IMR-90 (cell line): ENCODE data around the gene INSR. TPM values are rescaled to one million over a fixed set of nuclear protein-coding genes. Genes with fewer than 3 reads are reported as not detected.

Experiments
- ATAC-seq: fragments of 200-7000 bp; cut with Tn5 transposase; 2 replicates; pipeline ENCODE4 v1.9.1; 2020; ENCODE audit warnings: low read depth, mild to moderate bottlenecking, moderate library complexity
- BruUV-seq: library from RNA; stranded (reverse); fragments of 400-500 nt; replicated peaks from 2 replicates; lab custom pipeline; 2021; lab: Mats Ljungman, UMichigan
- CTCF ChIA-PET: fragments of 300-600 bp; formaldehyde crosslinking; extraction: SDS; loops from one replicate; lab custom pipeline; 2021; ENCODE audit warnings: antibody characterized with exemption; lab: Yijun Ruan, JAX
- POLR2A ChIA-PET: fragments of 300-600 bp; sonication (Branson Sonifier 250); formaldehyde crosslinking; loops from one replicate; lab custom pipeline; 2022; ENCODE audit warnings: antibody characterized with exemption; ENCODE audit not compliant: unreplicated experiment; lab: Charles Lee
- DNase-seq: peaks from one replicate; pipeline ENCODE4 v3.0.0; 2013
- H2AFZ ChIP-seq: replicated peaks from 2 replicates; pipeline ENCODE3; 2013; ENCODE audit warnings: low read length, mild to moderate bottlenecking; ENCODE audit not compliant: poor library complexity
- H2AK5ac ChIP-seq: 2 replicates; pipeline ENCODE4 v1.6.1; 2013; ENCODE audit warnings: low read depth, low read length, inconsistent platforms
- H2AK9ac ChIP-seq: replicated peaks from 2 replicates; pipeline ENCODE3; 2013; ENCODE audit warnings: mild to moderate bottlenecking, low read depth, low read length, moderate library complexity; ENCODE audit not compliant: poor library complexity
- H2BK120ac ChIP-seq: 2 replicates; pipeline ENCODE4 v1.6.1; 2013; ENCODE audit warnings: low read depth, low read length, inconsistent platforms
- H2BK15ac ChIP-seq: 3 replicates; pipeline ENCODE4 v1.6.1; 2013; ENCODE audit warnings: low read depth, low read length, inconsistent platforms
- H2BK20ac ChIP-seq: 2 replicates; pipeline ENCODE4 v1.6.1; 2013; ENCODE audit warnings: low read depth, mild to moderate bottlenecking, inconsistent platforms, low read length, moderate library complexity
- H2BK5ac ChIP-seq: 2 replicates; pipeline ENCODE4 v1.6.1; 2013; ENCODE audit warnings: mild to moderate bottlenecking, low read depth, low read length, inconsistent platforms; ENCODE audit not compliant: poor library complexity, severe bottlenecking
- H3K14ac ChIP-seq: replicated peaks from 2 replicates; pipeline ENCODE4 v1.6.1; 2013; ENCODE audit warnings: low read depth, low read length, inconsistent platforms
- H3K18ac ChIP-seq: 2 replicates; pipeline ENCODE4 v1.6.1; 2013; ENCODE audit warnings: low read depth, low read length, control low read depth
- H3K23ac ChIP-seq: 2 replicates; pipeline ENCODE4 v1.6.1; 2013; ENCODE audit warnings: low read depth, low read length, inconsistent platforms
- H3K27ac ChIP-seq: 2 replicates; pipeline ENCODE4 v1.5.1; 2013; ENCODE audit warnings: mild to moderate bottlenecking, control low read depth, low read length; ENCODE audit not compliant: insufficient read depth
- H3K27me3 ChIP-seq: 2 replicates; pipeline ENCODE4 v1.6.1; 2013; ENCODE audit warnings: low read length; ENCODE audit not compliant: control insufficient read depth, insufficient read depth
- H3K36me3 ChIP-seq: 2 replicates; pipeline ENCODE4 v1.6.1; 2013; ENCODE audit warnings: low read length, mixed read lengths; ENCODE audit not compliant: control insufficient read depth, insufficient read depth
- H3K4ac ChIP-seq: 2 replicates; pipeline ENCODE4 v1.6.1; 2013; ENCODE audit warnings: low read depth, low read length, inconsistent platforms
- H3K4me1 ChIP-seq: 2 replicates; pipeline ENCODE4 v1.6.1; 2013; ENCODE audit warnings: low read length, mixed read lengths; ENCODE audit not compliant: control insufficient read depth, insufficient read depth
- H3K4me2 ChIP-seq: 2 replicates; pipeline ENCODE4 v1.6.1; 2013; ENCODE audit warnings: low read depth, mild to moderate bottlenecking, control low read depth, low read length, moderate library complexity
- H3K4me3 ChIP-seq: 2 replicates; pipeline ENCODE4 v1.5.1; 2013; ENCODE audit warnings: low read depth, mild to moderate bottlenecking, control low read depth, low read length, moderate library complexity; ENCODE audit not compliant: insufficient read depth
- H3K56ac ChIP-seq: 2 replicates; pipeline ENCODE4 v1.6.1; 2013; ENCODE audit warnings: low read length, inconsistent platforms; ENCODE audit not compliant: insufficient read depth; ENCODE audit errors: extremely low read depth
- H3K79me1 ChIP-seq, 2 experiments: 2 replicates each; pipeline ENCODE4 v1.6.1; 2013; ENCODE audit warnings: low read length in 2 of 2, inconsistent platforms in 1 of 2, low read depth in 1 of 2
- H3K9ac ChIP-seq: 2 replicates; pipeline ENCODE4 v1.6.1; 2013; ENCODE audit warnings: low read depth, low read length, control low read depth
- H3K9me1 ChIP-seq: 2 replicates; pipeline ENCODE4 v1.6.1; 2013; ENCODE audit warnings: low read length, inconsistent platforms; ENCODE audit not compliant: insufficient read depth
- H3K9me3 ChIP-seq: 2 replicates; pipeline ENCODE4 v1.6.1; 2013; ENCODE audit warnings: low read length; ENCODE audit not compliant: control insufficient read depth, insufficient read depth
- H4K20me1 ChIP-seq: 2 replicates; pipeline ENCODE4 v1.6.1; 2013; ENCODE audit warnings: low read length, inconsistent platforms; ENCODE audit not compliant: insufficient read depth
- H4K5ac ChIP-seq: 2 replicates; pipeline ENCODE4 v1.6.1; 2013; ENCODE audit warnings: mild to moderate bottlenecking, low read depth, low read length, control low read depth
- H4K8ac ChIP-seq, 2 experiments: 2 replicates each; pipeline ENCODE4 v1.6.1; 2013; ENCODE audit warnings: low read depth in 2 of 2, low read length in 2 of 2, control low read depth in 1 of 2, inconsistent platforms in 1 of 2
- H4K91ac ChIP-seq: 2 replicates; pipeline ENCODE4 v1.6.1; 2013; ENCODE audit warnings: low read depth, low read length, inconsistent platforms; ENCODE audit not compliant: insufficient read depth
- BHLHE40 ChIP-seq: fragments of 150-350 bp; IDR thresholded peaks from 2 replicates; pipeline ENCODE4 v1.6.1; 2016; ENCODE audit warnings: mild to moderate bottlenecking, low read depth, low read length
- CEBPB ChIP-seq: IDR thresholded peaks from 2 replicates; pipeline ENCODE4 v1.6.1; 2012; ENCODE audit warnings: low read depth, low read length, improper control_type of control experiment
- CHD1 ChIP-seq: IDR thresholded peaks from 2 replicates; pipeline ENCODE4 v1.6.1; 2012; ENCODE audit warnings: low read depth, low read length, improper control_type of control experiment
- FOS ChIP-seq: fragments of 150-350 bp; IDR thresholded peaks from 2 replicates; pipeline ENCODE4 v1.6.1; 2016; ENCODE audit warnings: low read depth, low read length
- MAFK ChIP-seq: IDR thresholded peaks from 2 replicates; pipeline ENCODE4 v1.6.1; 2012; ENCODE audit warnings: low read depth, low read length, improper control_type of control experiment
- MAZ ChIP-seq: IDR thresholded peaks from 2 replicates; pipeline ENCODE4 v1.6.1; 2012; ENCODE audit warnings: low read depth, mild to moderate bottlenecking, low read length, improper control_type of control experiment, moderate library complexity, borderline replicate concordance
- MXI1 ChIP-seq: IDR thresholded peaks from 2 replicates; pipeline ENCODE4 v1.6.1; 2012; ENCODE audit warnings: low read depth, mild to moderate bottlenecking, low read length, moderate library complexity, borderline replicate concordance
- POLR2A ChIP-seq: IDR thresholded peaks from 2 replicates; pipeline ENCODE4 v1.6.1; 2012; ENCODE audit warnings: mild to moderate bottlenecking, low read depth, low read length
- RAD21 ChIP-seq: IDR thresholded peaks from 2 replicates; pipeline ENCODE4 v1.6.1; 2012; ENCODE audit warnings: low read length, improper control_type of control experiment
- RCOR1 ChIP-seq: IDR thresholded peaks from 2 replicates; pipeline ENCODE4 v1.6.1; 2012; ENCODE audit warnings: mild to moderate bottlenecking, low read length, improper control_type of control experiment; ENCODE audit not compliant: insufficient replicate concordance
- RFX5 ChIP-seq: IDR thresholded peaks from 2 replicates; pipeline ENCODE4 v1.8.0; 2012; ENCODE audit warnings: low read depth, mild to moderate bottlenecking, low read length, moderate library complexity
- WGBS, 2 experiments: methylation state at CpG; one replicate each; pipeline versions ENCODE4 v1.1.5 to v1.1.7; 2013; ENCODE audit warnings: missing lambda C conversion rate in 2 of 2; ENCODE audit not compliant: insufficient read length in 1 of 2; ENCODE audit errors: extremely low coverage in 2 of 2; 5-methylcytosine and 5-hydroxymethylcytosine counted together
- dilution Hi-C: fragments of 300-500 bp; cut with HindIII; formaldehyde crosslinking; loops from one replicate; pipeline ENCODE4 v1.14.3; 2018; ENCODE audit warnings: low sequenced_read_pairs; ENCODE audit not compliant: unreplicated experiment
- in situ Hi-C: fragments of 300-500 bp; cut with MboI; formaldehyde crosslinking; loops from 3 replicates; pipeline ENCODE4 v1.14.3; 2019; ENCODE audit warnings: low sequenced_read_pairs, inconsistent platforms, mixed read lengths
- intact Hi-C: fragments of 100-400 bp; cut with micrococcal nuclease; formaldehyde crosslinking; loops from 2 replicates; pipeline ENCODE4 v1.10.0; 2022
- polyA plus RNA-seq, 3 experiments: library from polyadenylated mRNA; depleted of rRNA; stranded (reverse); fragments of >200 nt; gene quantifications; 2 replicates each; pipeline ENCODE4 v1.2.3, GENCODE V29; 2012; ENCODE audit warnings: low replicate concordance in 1 of 3
- total RNA-seq: library from RNA; depleted of rRNA; stranded (reverse); fragments of >200 nt; gene quantifications from 2 replicates; pipeline ENCODE4 v1.2.3, GENCODE V29; 2012
- TF ChIP-seq, protein P1 (sequence below): fragments of 150-350 bp; IDR thresholded peaks from 2 replicates; pipeline ENCODE4 v1.6.1; 2017; ENCODE audit warnings: mild to moderate bottlenecking, antibody characterized with exemption, low read length, low read depth
- TF ChIP-seq, protein P2 (sequence below): fragments of 150-350 bp; IDR thresholded peaks from 2 replicates; pipeline ENCODE4 v1.6.1; 2016; ENCODE audit warnings: low read depth, mild to moderate bottlenecking, low read length, moderate library complexity, borderline replicate concordance
- TF ChIP-seq, protein P3 (sequence below): conservative IDR thresholded peaks from 2 replicates; pipeline ENCODE4 v1.5.1; 2012; ENCODE audit warnings: mild to moderate bottlenecking, low read depth, low read length, improper control_type of control experiment

Gene INSR
- total and polyA plus RNA-seq, 2 of the 4 experiments (the other 2 are of a cell fraction) = 2.8 to 7.9 TPM

DNA sequence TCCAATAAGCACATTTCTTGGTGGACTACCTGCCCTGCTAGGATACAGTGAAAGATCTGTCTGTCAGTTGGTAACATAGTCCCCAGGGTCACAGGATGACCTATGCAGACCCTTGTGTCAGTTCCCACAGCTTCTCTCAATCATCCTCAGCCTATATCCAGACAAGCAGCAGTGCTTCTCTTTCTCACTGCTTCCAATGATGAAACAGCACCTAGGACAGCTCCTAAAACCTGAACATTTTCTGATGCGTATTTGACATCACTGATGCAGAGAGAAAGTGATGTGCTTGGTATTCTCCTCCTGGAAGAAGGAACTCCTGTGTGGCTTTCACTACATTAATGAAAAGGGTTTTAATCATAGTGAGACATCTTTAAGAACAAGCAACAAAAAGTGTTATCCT, 181.0 kb downstream of the INSR start:
- intact Hi-C loops (no loop called here), in situ Hi-C loops (loop anchor here (25.0 kb wide), 1 partner anchor 699 kb away; no protein-coding TSS in a partner anchor), dilution Hi-C loops (no loop called here)
- no peaks in the 10 kb centered on the region for H3K27me3 ChIP-seq
- ChIA-PET POLR2A (no interaction called here), CTCF (interaction anchor here (0.6 kb wide), 1 partner anchor 1084 kb away, joined by 4 read pairs; no protein-coding TSS in a partner anchor)
- no peak overlapping the region for H4K5ac ChIP-seq
- H3K56ac ChIP-seq = no peak overlapping the region
- H3K36me3 ChIP-seq = peaks cover 6% of the 10 kb centered on the region; the same call in 1 of the 2 replicates
- DNase-seq (no peak), ATAC-seq (no peak)
- H3K4me1 ChIP-seq = no peaks in the 10 kb centered on the region
- no peak overlapping the region for H2AK5ac ChIP-seq
- H3K79me1 ChIP-seq = no peaks in the 10 kb centered on the region
- H4K8ac ChIP-seq = no peak overlapping the region
- no peak overlapping the region for H2BK120ac ChIP-seq
- no peak overlapping the region for H2AK9ac ChIP-seq
- H3K4me2 ChIP-seq = no peak overlapping the region
- no peak overlapping the region for H3K14ac ChIP-seq
- H2BK5ac ChIP-seq = no peak overlapping the region
- H3K18ac ChIP-seq = no peak overlapping the region
- H3K4ac ChIP-seq = no peak overlapping the region
- BruUV-seq = no TSS peak
- H3K9ac ChIP-seq = no peak overlapping the region
- no peak overlapping the region for H2BK20ac ChIP-seq
- H3K23ac ChIP-seq = no peak overlapping the region
- H3K9me3 ChIP-seq = peaks cover 4% of the 10 kb centered on the region; the same call in 1 of the 2 replicates
- H2BK15ac ChIP-seq = no peak overlapping the region
- WGBS, 2 experiments = no CpG with 5 or more reads among the region's 1 CpG
- no peaks in the 10 kb centered on the region for H4K20me1 ChIP-seq
- H3K4me3 ChIP-seq = no peak overlapping the region
- no peaks in the 10 kb centered on the region for H3K9me1 ChIP-seq
- H2AFZ ChIP-seq = no peak overlapping the region
- no peak overlapping the region for H4K91ac ChIP-seq
- no peak overlapping the region for H3K27ac ChIP-seq
- TF ChIP-seq CEBPB (no peak), RCOR1 (no peak), MAFK (no peak), POLR2A (no peak), CHD1 (no peak), MAZ (no peak), FOS (no peak), BHLHE40 (no peak), MXI1 (no peak), RFX5 (no peak), RAD21 (no peak)
- TF ChIP-seq, protein P1, sequence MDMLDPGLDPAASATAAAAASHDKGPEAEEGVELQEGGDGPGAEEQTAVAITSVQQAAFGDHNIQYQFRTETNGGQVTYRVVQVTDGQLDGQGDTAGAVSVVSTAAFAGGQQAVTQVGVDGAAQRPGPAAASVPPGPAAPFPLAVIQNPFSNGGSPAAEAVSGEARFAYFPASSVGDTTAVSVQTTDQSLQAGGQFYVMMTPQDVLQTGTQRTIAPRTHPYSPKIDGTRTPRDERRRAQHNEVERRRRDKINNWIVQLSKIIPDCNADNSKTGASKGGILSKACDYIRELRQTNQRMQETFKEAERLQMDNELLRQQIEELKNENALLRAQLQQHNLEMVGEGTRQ = no peak
- TF ChIP-seq, protein P2, sequence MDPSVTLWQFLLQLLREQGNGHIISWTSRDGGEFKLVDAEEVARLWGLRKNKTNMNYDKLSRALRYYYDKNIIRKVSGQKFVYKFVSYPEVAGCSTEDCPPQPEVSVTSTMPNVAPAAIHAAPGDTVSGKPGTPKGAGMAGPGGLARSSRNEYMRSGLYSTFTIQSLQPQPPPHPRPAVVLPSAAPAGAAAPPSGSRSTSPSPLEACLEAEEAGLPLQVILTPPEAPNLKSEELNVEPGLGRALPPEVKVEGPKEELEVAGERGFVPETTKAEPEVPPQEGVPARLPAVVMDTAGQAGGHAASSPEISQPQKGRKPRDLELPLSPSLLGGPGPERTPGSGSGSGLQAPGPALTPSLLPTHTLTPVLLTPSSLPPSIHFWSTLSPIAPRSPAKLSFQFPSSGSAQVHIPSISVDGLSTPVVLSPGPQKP = no peak
- TF ChIP-seq, protein P3, sequence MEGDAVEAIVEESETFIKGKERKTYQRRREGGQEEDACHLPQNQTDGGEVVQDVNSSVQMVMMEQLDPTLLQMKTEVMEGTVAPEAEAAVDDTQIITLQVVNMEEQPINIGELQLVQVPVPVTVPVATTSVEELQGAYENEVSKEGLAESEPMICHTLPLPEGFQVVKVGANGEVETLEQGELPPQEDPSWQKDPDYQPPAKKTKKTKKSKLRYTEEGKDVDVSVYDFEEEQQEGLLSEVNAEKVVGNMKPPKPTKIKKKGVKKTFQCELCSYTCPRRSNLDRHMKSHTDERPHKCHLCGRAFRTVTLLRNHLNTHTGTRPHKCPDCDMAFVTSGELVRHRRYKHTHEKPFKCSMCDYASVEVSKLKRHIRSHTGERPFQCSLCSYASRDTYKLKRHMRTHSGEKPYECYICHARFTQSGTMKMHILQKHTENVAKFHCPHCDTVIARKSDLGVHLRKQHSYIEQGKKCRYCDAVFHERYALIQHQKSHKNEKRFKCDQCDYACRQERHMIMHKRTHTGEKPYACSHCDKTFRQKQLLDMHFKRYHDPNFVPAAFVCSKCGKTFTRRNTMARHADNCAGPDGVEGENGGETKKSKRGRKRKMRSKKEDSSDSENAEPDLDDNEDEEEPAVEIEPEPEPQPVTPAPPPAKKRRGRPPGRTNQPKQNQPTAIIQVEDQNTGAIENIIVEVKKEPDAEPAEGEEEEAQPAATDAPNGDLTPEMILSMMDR = no peak
